GM12891 (cell line): Measurements from ENCODE around the gene PPP1R12B.
"Not testable (repeated sequence)": the region's sequence is repeated elsewhere in the genome, so short reads cannot be mapped to it uniquely, and the experiment has no call there.

Source experiments
- PAX5 ChIP-seq: IDR thresholded peaks from 2 replicates; pipeline ENCODE4 v1.6.1; 2011; ENCODE audit warnings: low read length, moderate library complexity, mild to moderate bottlenecking; ENCODE audit not compliant: insufficient read depth, severe bottlenecking
- POLR2A ChIP-seq: IDR thresholded peaks from 2 replicates; pipeline ENCODE4 v1.6.1; 2011; ENCODE audit warnings: low read depth, low read length, control low read depth
- POLR2AphosphoS5 ChIP-seq: IDR thresholded peaks from 2 replicates; pipeline ENCODE4 v1.6.1; 2011; ENCODE audit warnings: low read depth, low read length, control low read depth
- POU2F2 ChIP-seq: IDR thresholded peaks from 2 replicates; pipeline ENCODE4 v1.6.1; 2011; ENCODE audit warnings: low read depth, mild to moderate bottlenecking, control low read depth, low read length, moderate library complexity
- SPI1 ChIP-seq: IDR thresholded peaks from 2 replicates; pipeline ENCODE4 v1.6.1; 2011; ENCODE audit warnings: low read depth, low read length, control low read depth
- TAF1 ChIP-seq: IDR thresholded peaks from 2 replicates; pipeline ENCODE4 v1.6.1; 2011; ENCODE audit warnings: low read depth, low read length, control low read depth

GRCh38 chr1:202464153-202464742, 115.7 kb downstream of the PPP1R12B start:
- not testable (repeated sequence) for TF ChIP-seq POLR2A, POLR2AphosphoS5, PAX5, TAF1, SPI1, POU2F2
